Rectal smooth muscle tissue (tissue), 1 donor: ENCODE results near the gene CCDC8.
A peak's percentile ranks its signal among the peaks of the same experiment; 100 is the strongest.
"Not testable (repeated sequence)": the region's sequence is repeated elsewhere in the genome, so short reads cannot be mapped to it uniquely, and the experiment has no call there.

Source experiments
- H3K27ac ChIP-seq: one replicate; pipeline ENCODE4 v1.7.0; 2013; ENCODE audit warnings: low read depth, low read length, inconsistent platforms
- H3K27me3 ChIP-seq: one replicate; pipeline ENCODE4 v1.7.0; 2013; ENCODE audit warnings: low read length; ENCODE audit not compliant: control insufficient read depth, insufficient read depth
- H3K36me3 ChIP-seq: one replicate; pipeline ENCODE4 v1.7.0; 2013; ENCODE audit warnings: low read length; ENCODE audit not compliant: control insufficient read depth, insufficient read depth
- H3K4me1 ChIP-seq: one replicate; pipeline ENCODE4 v1.7.0; 2013; ENCODE audit warnings: low read length; ENCODE audit not compliant: control insufficient read depth, insufficient read depth
- H3K4me3 ChIP-seq: one replicate; pipeline ENCODE4 v1.7.0; 2013; ENCODE audit warnings: low read length
- H3K9ac ChIP-seq: one replicate; pipeline ENCODE4 v1.7.0; 2013; ENCODE audit warnings: low read length

CCDC8 gene

GRCh38 chr19:46426035-46426505 is 12.7 kb upstream of the CCDC8 start:
- Histone ChIP-seq H3K4me3 (peak overlapping the region; percentile 65), H3K9ac (peak overlapping the region; percentile 70), H3K4me1 (peaks cover 2% of the 10 kb centered on the region), H3K27ac (peak overlapping the region; percentile 14), H3K27me3 (peaks cover 2% of the 10 kb centered on the region), H3K36me3 (no peaks in the 10 kb centered on the region)

GRCh38 chr19:46423188-46423587 is 9.8 kb upstream of the CCDC8 start:
- Histone ChIP-seq H3K27me3 (peaks cover 2% of the 10 kb centered on the region), H3K36me3 (no peaks in the 10 kb centered on the region), H3K27ac (no peak overlapping the region), H3K4me3 (no peak overlapping the region), H3K4me1 (peaks cover 2% of the 10 kb centered on the region), H3K9ac (no peak overlapping the region)

GRCh38 chr19:46422344-46422743 is 9.0 kb upstream of the CCDC8 start:
- Histone ChIP-seq H3K4me3 (no peak overlapping the region), H3K4me1 (peaks cover 2% of the 10 kb centered on the region), H3K27ac (no peak overlapping the region), H3K36me3 (no peaks in the 10 kb centered on the region), H3K9ac (no peak overlapping the region), H3K27me3 (peaks cover 2% of the 10 kb centered on the region)

- no peak overlapping the region for H3K27ac ChIP-seq
Measured at GRCh38 chr19:46420056-46420455, 6.7 kb upstream of the CCDC8 start.

GRCh38 chr19:46415804-46416709 is 2.7 kb upstream of the CCDC8 start:
- not testable (repeated sequence) for H3K27ac ChIP-seq, H3K9ac ChIP-seq, H3K4me1 ChIP-seq, H3K36me3 ChIP-seq, H3K27me3 ChIP-seq
- H3K4me3 ChIP-seq: peak overlapping the region; percentile 52

More at GRCh38 chr19:46420056-46420455, 6.7 kb upstream of the CCDC8 start:
- Histone ChIP-seq H3K9ac (no peak overlapping the region), H3K27me3 (no peaks in the 10 kb centered on the region), H3K4me1 (no peaks in the 10 kb centered on the region), H3K36me3 (no peaks in the 10 kb centered on the region), H3K4me3 (no peak overlapping the region)

- H3K27ac ChIP-seq, H3K27me3 ChIP-seq: not testable (repeated sequence)
Measured at GRCh38 chr19:46414899-46415298, 1.5 kb upstream of the CCDC8 start.

GRCh38 chr19:46412650-46413261 is 608 bp downstream of the CCDC8 start:
- Histone ChIP-seq H3K4me3 (peak overlapping the region; percentile 58), H3K4me1 (no peaks in the 10 kb centered on the region), H3K9ac (peak overlapping the region; percentile 24), H3K27me3 (peaks cover 13% of the 10 kb centered on the region), H3K27ac (peak overlapping the region; percentile 74), H3K36me3 (no peaks in the 10 kb centered on the region)

More at GRCh38 chr19:46414899-46415298, 1.5 kb upstream of the CCDC8 start:
- H3K4me3 ChIP-seq, H3K4me1 ChIP-seq, H3K36me3 ChIP-seq, H3K9ac ChIP-seq: not testable (repeated sequence)

- H3K27me3 ChIP-seq: peaks cover 14% of the 10 kb centered on the region
- peak overlapping the region; percentile 58 for H3K4me3 ChIP-seq
- H3K36me3 ChIP-seq: no peaks in the 10 kb centered on the region
- no peak overlapping the region for H3K27ac ChIP-seq
- H3K4me1 ChIP-seq: no peaks in the 10 kb centered on the region
- no peak overlapping the region for H3K9ac ChIP-seq
Measured at GRCh38 chr19:46411925-46412649, 1.3 kb downstream of the CCDC8 start.

GRCh38 chr19:46411088-46411924 is 2.1 kb downstream of the CCDC8 start:
- H3K27ac ChIP-seq: no peak overlapping the region
- H3K27me3 ChIP-seq: peaks cover 14% of the 10 kb centered on the region
- H3K9ac ChIP-seq: no peak overlapping the region
- H3K36me3 ChIP-seq: no peaks in the 10 kb centered on the region
- H3K4me1 ChIP-seq: no peaks in the 10 kb centered on the region
- peak overlapping the region; percentile 58 for H3K4me3 ChIP-seq

- Histone ChIP-seq H3K9ac (no peak overlapping the region), H3K27ac (no peak overlapping the region), H3K27me3 (peaks cover 14% of the 10 kb centered on the region)
Measured at GRCh38 chr19:46410205-46411087, 2.9 kb downstream of the CCDC8 start.

GRCh38 chr19:46409191-46409590 is 4.2 kb downstream of the CCDC8 start:
- no peak overlapping the region for H3K9ac ChIP-seq
- H3K27ac ChIP-seq: no peak overlapping the region
- H3K4me1 ChIP-seq: no peaks in the 10 kb centered on the region
- H3K36me3 ChIP-seq: no peaks in the 10 kb centered on the region
- H3K27me3 ChIP-seq: peaks cover 18% of the 10 kb centered on the region
- no peak overlapping the region for H3K4me3 ChIP-seq

More at GRCh38 chr19:46410205-46411087, 2.9 kb downstream of the CCDC8 start:
- Histone ChIP-seq H3K4me1 (no peaks in the 10 kb centered on the region), H3K4me3 (no peak overlapping the region), H3K36me3 (no peaks in the 10 kb centered on the region)
